OCI-LY7 (cell line): ENCODE measurements around the gene H2BK1. TPM values are rescaled to one million over a fixed set of nuclear protein-coding genes. Genes with fewer than 3 reads are reported as not detected.

Experiments
- BruUV-seq: library from RNA; stranded (reverse); fragments of 400-500 nt; replicated peaks from 2 replicates; lab custom pipeline; 2021; lab: Mats Ljungman, UMichigan
- CTCF ChIA-PET: fragments of 300-600 bp; sonication (Branson Sonifier 250); formaldehyde crosslinking; loops from one replicate; lab custom pipeline; 2022; ENCODE audit warnings: antibody characterized with exemption; ENCODE audit not compliant: unreplicated experiment; lab: Charles Lee
- POLR2A ChIA-PET: fragments of 300-600 bp; sonication (Branson Sonifier 250); formaldehyde crosslinking; loops from one replicate; lab custom pipeline; 2022; ENCODE audit warnings: antibody characterized with exemption; lab: Charles Lee
- DNase-seq: peaks from one replicate; pipeline ENCODE4 v3.0.0-alpha.2; 2015; ENCODE audit warnings: low spot score
- H2AFZ ChIP-seq: fragments of 200-600 bp; sonication (generic), shearing (Covaris generic); 2 replicates; pipeline ENCODE4 v1.6.1; 2014; ENCODE audit warnings: mild to moderate bottlenecking, antibody characterized with exemption, low read length, moderate library complexity
- H3K27ac ChIP-seq: fragments of 200-600 bp; sonication (generic); 2 replicates; pipeline ENCODE4 v1.5.1; 2014; ENCODE audit warnings: mixed run types, low read depth, mild to moderate bottlenecking, moderate library complexity, low read length, inconsistent platforms; ENCODE audit not compliant: poor library complexity, severe bottlenecking
- H3K36me3 ChIP-seq: fragments of 200-600 bp; sonication (generic); 2 replicates; pipeline ENCODE4 v1.6.1; 2014; ENCODE audit warnings: mild to moderate bottlenecking, antibody characterized with exemption, low read length, moderate library complexity, mixed read lengths; ENCODE audit not compliant: insufficient read depth
- H3K4me1 ChIP-seq: fragments of 200-600 bp; sonication (generic); 2 replicates; pipeline ENCODE4 v1.5.1; 2014; ENCODE audit warnings: mild to moderate bottlenecking, low read length; ENCODE audit not compliant: insufficient read depth, poor library complexity, severe bottlenecking
- H3K4me2 ChIP-seq: fragments of 200-600 bp; sonication (generic); 2 replicates; pipeline ENCODE4 v1.6.1; 2014; ENCODE audit warnings: mild to moderate bottlenecking, low read length
- H3K4me3 ChIP-seq: fragments of 200-600 bp; sonication (generic); 2 replicates; pipeline ENCODE4 v1.5.1; 2014; ENCODE audit warnings: mild to moderate bottlenecking, low read depth, low read length; ENCODE audit not compliant: poor library complexity, severe bottlenecking
- H3K79me2 ChIP-seq: fragments of 200-600 bp; sonication (generic); 2 replicates; pipeline ENCODE4 v1.6.1; 2016; ENCODE audit warnings: low read depth, mild to moderate bottlenecking, low read length, moderate library complexity, mixed read lengths; ENCODE audit not compliant: insufficient read depth
- H3K9me2 ChIP-seq: fragments of 200-600 bp; sonication (generic); 2 replicates; pipeline ENCODE4 v1.6.1; 2016; ENCODE audit warnings: mild to moderate bottlenecking, low read length, mixed read lengths; ENCODE audit not compliant: insufficient read depth
- H3K9me3 ChIP-seq: fragments of 200-600 bp; sonication (generic); 2 replicates; pipeline ENCODE4 v1.6.1; 2014; ENCODE audit warnings: mild to moderate bottlenecking, mixed run types, low read length, mixed read lengths
- H4K20me1 ChIP-seq: fragments of 200-600 bp; sonication (generic); 2 replicates; pipeline ENCODE4 v1.6.1; 2014; ENCODE audit warnings: mild to moderate bottlenecking, antibody characterized with exemption, low read length, moderate library complexity, mixed read lengths; ENCODE audit not compliant: insufficient read depth
- EZH2phosphoT487 ChIP-seq: fragments of 200-600 bp; sonication (generic); IDR thresholded peaks from 2 replicates; pipeline ENCODE4 v1.6.1; 2018; ENCODE audit warnings: low read depth, borderline replicate concordance, mild to moderate bottlenecking, mixed run types, antibody characterized with exemption, low read length, moderate library complexity, mixed read lengths
- intact Hi-C: fragments of 100-400 bp; cut with micrococcal nuclease; formaldehyde crosslinking; loops from one replicate; pipeline ENCODE4 v1.10.0; 2022; ENCODE audit not compliant: unreplicated experiment
- total RNA-seq, 2 experiments: library from RNA; depleted of rRNA in 1 of 2; stranded (reverse); fragments of >200 nt in 1 of 2; shearing (Covaris generic) in 1 of 2; gene quantifications; 2 replicates each; pipeline ENCODE4 v1.2.3, GENCODE V29; 2014 to 2022
- TF ChIP-seq, protein P1 (sequence below): fragments of 200-600 bp; sonication (generic); conservative IDR thresholded peaks from 2 replicates; pipeline ENCODE4 v1.5.1; 2014; ENCODE audit warnings: mild to moderate bottlenecking, antibody characterized with exemption, low read length, moderate library complexity, mixed read lengths

H2BK1 gene
- total RNA-seq, 2 experiments from 2014 or later, result not detected

DNA sequence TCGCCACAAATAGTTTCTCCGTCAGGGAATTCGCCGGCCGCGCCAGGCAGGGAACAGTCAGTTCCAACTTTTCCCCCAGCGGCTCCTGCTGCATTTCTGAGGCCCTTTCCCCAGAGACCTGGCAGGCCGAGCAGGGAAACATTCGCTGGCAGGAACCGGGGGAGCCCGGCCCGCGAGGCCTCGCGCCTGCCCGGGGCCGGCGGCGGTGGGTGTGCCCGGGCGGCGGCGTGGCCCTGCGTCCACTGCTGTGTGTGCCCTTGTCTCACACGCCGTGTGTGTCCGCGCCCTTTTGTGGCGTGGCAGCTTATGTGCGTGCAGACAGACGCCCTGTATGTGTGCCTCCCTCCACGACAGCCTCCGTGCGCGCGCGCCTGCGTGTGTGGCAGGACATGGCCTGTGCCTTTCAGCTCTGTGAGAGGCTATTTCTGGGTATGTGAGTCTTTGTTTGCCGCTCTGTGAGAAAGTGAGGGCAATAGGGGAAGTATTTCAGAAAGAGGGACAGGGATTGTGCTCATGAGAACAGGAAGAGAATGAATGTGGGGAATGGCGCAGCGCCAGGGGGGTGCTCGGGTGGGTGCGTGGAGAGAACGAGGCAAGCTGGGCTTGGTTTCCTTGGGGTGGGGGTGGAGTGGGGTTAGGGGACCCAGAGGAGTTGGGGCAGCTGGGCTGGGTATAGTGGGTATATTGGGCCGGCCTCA is 38.9 kb upstream of the H2BK1 start:
- Histone ChIP-seq H2AFZ (no peak overlapping the region), H3K4me1 (peaks cover 52% of the 10 kb centered on the region), H3K36me3 (no peaks in the 10 kb centered on the region), H3K27ac (no peak overlapping the region), H3K4me3 (no peak overlapping the region), H3K79me2 (no peaks in the 10 kb centered on the region), H3K9me2 (no peaks in the 10 kb centered on the region), H3K9me3 (no peaks in the 10 kb centered on the region), H3K4me2 (peak overlapping the region; percentile 64; the same call in 1 of the 2 replicates), H4K20me1 (peaks cover 6% of the 10 kb centered on the region; the same call in 1 of the 2 replicates)
- CTCF ChIA-PET, result no interaction called here
- intact Hi-C loops, result no loop called here
- DNase-seq, result no peak
- POLR2A ChIA-PET, result no interaction called here
- TF ChIP-seq, protein P1, sequence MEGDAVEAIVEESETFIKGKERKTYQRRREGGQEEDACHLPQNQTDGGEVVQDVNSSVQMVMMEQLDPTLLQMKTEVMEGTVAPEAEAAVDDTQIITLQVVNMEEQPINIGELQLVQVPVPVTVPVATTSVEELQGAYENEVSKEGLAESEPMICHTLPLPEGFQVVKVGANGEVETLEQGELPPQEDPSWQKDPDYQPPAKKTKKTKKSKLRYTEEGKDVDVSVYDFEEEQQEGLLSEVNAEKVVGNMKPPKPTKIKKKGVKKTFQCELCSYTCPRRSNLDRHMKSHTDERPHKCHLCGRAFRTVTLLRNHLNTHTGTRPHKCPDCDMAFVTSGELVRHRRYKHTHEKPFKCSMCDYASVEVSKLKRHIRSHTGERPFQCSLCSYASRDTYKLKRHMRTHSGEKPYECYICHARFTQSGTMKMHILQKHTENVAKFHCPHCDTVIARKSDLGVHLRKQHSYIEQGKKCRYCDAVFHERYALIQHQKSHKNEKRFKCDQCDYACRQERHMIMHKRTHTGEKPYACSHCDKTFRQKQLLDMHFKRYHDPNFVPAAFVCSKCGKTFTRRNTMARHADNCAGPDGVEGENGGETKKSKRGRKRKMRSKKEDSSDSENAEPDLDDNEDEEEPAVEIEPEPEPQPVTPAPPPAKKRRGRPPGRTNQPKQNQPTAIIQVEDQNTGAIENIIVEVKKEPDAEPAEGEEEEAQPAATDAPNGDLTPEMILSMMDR, result no peak
- TF ChIP-seq EZH2phosphoT487, result no peak
- no TSS peak for BruUV-seq

DNA sequence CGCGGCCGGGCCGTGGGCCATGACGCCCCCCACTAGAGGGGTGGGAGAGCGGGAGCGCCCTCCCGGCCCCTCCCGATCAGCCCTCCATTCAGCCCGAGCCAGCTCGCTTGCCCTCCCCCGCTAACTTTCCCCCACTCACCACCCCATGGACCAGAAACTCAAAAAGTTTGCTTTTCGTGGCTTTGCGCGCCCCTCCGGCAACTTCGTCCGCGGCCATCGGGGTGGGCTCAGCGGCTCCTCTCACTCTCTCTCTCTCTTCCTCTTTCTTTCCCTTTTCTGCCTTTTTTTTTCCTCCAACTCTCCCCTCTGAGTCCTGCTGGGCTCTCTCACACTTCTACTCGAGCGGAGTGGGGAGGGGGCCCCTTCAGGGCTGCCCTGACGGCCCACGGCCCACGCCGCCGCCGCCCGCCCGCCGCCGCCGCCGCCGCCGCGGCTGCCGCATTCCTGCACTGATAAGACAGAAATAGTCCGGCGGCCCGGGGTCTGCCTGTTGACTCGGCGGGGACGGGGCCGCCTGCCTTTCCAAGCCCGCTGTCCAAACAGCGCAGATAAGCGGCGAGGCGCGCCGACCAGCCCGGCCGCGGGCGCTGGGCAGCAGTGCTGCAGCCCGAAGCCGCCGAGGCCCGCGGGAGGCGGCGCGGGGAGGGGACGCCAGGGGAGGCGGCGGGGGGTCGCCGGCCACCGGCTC is 38.2 kb upstream of the H2BK1 start, which contains the start of gene SMARCD3:
SMARCD3 (minus strand) TSS at position 349 of the 688 bp plus-strand sequence; CDS start at position 217, 132 bp downstream.
- Histone ChIP-seq H4K20me1 (peaks cover 6% of the 10 kb centered on the region; the same call in 1 of the 2 replicates), H3K9me3 (no peaks in the 10 kb centered on the region), H3K79me2 (no peaks in the 10 kb centered on the region), H3K4me1 (peaks cover 59% of the 10 kb centered on the region), H2AFZ (no peak within 1 kb of the TSS), H3K4me3 (peak within 1 kb of the TSS; percentile 59), H3K27ac (no peak within 1 kb of the TSS), H3K36me3 (no peaks in the 10 kb centered on the region), H3K9me2 (no peaks in the 10 kb centered on the region), H3K4me2 (peak within 1 kb of the TSS; percentile 64)
- intact Hi-C loops, result no loop called here
- ChIA-PET POLR2A (no interaction called here), CTCF (no interaction called here)
- peak; percentile 61 for DNase-seq
- no TSS peak for BruUV-seq
- TF ChIP-seq EZH2phosphoT487, result no peak
- TF ChIP-seq, protein P1, result no peak
